ENCODE data around the gene HTR1E.
A peak's percentile ranks its signal among the peaks of the same experiment; 100 is the strongest.
"Not testable (repeated sequence)": the region's sequence is repeated elsewhere in the genome, so short reads cannot be mapped to it uniquely, and the experiment has no call there.

Gene HTR1E

DNA sequence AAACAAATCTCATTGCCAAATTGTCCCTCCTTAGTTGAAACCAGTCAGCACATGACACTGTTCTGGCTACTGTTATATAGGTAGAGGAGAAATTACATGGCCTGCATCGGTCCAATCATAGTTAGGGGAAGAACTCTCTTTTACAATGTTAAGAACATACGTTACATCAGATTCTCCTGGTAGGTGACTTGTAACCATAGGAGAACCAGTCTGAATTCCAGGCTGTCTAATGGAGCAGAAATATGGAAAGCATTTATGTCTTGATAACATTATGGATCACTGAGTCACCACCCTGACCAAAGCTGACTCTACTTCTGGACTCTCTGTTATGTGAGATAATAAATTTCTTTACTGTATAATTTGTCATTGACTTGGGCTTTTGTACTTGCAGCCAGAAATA lies 40.9 kb downstream of the HTR1E start:
- no peak for DNase-seq

DNA sequence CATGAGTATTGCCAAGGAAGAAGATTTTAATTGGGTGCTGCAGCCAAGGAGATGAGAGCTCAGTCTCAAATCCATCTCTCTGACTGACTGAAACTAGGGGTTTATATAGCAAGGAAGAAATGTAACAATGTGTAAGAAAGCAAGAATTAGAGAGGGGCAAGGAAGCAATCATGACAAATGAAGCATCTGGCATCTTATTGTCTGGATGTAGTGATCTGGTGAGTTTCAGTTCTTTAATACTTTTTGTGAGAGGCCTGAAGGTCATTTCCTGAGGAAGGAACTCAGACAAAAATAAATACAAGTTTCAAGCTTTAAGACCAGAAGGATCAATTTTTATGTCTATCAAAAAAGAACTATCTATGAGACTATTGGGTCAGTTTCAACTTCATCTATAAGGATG lies 64.2 kb downstream of the HTR1E start:
- no peak for DNase-seq

DNA sequence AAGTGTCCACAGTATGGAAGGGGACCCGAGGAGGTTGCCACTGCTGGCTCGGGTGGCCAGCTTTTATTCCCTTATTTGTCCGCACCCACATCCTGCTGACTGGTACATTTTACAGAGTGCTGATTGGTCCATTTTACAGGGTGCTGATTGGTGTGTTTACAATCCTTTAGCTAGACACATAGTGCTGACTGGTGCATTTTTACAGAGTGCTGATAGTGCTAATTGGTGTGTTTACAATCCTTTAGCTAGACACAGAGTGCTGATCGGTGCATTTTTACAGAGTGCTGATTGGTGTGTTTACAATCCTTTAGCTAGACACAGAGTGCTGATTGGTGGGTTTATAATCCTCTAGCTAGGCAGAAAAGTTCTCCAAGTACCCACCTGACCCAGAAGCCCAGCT lies 65.1 kb downstream of the HTR1E start:
- not testable (repeated sequence) for DNase-seq

GRCh38 chr6:87006541-87006940 lies 69.2 kb downstream of the HTR1E start:
- DNase-seq: not testable (repeated sequence)

DNA sequence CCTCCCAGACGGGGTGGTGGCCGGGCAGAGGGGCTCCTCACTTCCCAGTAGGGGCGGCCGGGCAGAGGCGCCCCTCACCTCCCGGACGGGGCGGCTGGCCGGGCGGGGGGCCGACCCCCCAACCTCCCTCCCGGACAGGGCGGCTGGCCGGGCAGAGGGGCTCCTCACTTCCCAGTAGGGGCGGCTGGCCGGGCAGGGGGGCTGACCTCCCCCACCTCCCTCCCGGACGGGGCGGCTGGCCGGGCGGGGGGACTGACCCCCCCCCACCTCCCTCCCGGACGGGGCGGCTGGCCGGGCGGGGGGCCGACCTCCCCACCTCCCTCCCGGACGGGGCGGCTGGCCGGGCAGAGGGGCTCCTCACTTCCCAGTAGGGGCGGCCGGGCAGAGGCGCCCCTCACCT lies 72.3 kb downstream of the HTR1E start:
- not testable (repeated sequence) for DNase-seq

- DNase-seq: no peak
These were observed 74.7 kb downstream of the HTR1E start for GRCh38 chr6:87012035-87012434.

- no peak for DNase-seq
These were observed 75.4 kb downstream of the HTR1E start for GRCh38 chr6:87012743-87013142.

DNA sequence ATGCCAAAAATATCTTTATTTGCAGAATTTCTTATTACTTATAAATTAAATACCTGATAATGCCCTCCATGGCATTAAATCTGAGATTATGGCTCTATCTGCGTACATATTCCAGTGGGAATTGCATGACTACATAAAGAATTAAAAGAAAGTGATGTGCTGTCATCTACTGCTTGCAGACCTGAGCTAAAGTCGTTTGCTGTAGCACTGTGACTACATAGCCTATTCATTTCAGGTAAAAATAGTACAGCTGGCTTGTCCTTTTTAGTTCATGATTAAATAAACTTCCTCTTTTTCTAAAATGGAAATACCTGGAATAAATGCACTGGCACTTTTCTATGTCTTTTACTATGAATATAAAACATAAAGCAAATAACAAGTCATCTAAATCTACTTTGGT lies 79.4 kb downstream of the HTR1E start:
- no peak for DNase-seq

DNA sequence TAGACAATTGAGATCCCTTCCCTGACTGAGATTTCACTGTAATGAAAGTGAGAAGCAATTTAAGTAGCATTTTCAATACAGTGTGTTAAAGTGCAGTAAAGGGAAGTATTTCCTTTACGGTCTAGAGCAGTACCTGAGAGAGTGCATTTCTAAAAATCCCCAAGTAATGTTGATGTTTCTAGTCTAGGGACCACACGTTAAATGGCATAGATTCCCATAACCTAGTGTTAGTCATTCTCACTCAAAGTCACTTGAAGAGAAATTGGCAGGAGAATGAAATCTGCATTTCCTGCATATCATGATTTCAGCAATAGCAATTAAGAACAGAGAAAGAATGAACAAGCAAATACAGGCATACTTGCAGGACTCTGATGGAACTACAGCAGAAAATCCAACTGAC lies 89.7 kb downstream of the HTR1E start:
- no peak for DNase-seq

DNA sequence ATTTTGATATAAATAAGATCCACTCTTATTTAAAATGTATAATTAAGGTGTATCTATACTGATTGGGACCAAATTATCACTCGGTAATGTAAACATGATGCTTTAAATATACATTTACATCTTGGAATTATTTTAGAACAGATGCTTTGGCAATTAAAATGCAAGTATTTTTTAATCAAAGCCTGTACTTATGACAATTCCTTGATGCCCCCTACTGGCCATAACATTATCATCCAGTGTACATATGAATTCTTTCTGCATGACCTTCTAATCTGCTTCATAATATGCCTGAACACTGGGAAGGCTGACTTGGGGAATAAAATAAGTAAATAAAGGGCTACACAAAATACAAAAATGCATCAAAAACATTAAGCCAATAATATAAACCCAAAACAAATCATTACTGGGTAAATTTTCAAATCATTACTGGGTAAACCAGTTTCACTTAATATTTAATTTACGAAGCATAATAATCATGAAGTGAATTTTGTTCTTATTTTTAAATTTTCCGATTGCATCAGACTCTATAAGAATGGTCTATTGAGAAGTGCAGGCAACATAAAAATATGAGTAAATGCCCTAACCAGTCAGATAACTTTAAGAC lies 92.5 kb downstream of the HTR1E start:
- peak; percentile 17 for DNase-seq

DNA sequence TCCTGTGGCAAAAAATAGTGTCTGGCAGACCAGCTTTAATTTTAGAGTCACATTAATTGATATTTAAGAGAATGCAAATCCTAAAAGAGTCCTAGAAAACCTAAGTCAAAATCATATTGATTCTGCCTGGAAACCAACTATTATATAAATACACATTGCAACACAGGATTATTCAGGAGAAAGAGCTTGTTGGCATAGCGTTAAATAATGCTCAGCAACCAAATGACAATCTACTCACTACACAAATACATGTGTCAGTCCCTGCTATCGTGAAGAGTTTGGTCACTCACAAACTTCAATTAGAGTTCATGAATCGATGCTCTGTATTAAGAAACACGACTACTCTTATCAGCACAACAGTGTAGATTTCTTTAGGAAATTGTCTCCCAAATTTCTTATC lies 103.4 kb downstream of the HTR1E start:
- DNase-seq: no peak

- no peak for DNase-seq
These were observed 108.3 kb downstream of the HTR1E start for GRCh38 chr6:87045521-87046075.

DNA sequence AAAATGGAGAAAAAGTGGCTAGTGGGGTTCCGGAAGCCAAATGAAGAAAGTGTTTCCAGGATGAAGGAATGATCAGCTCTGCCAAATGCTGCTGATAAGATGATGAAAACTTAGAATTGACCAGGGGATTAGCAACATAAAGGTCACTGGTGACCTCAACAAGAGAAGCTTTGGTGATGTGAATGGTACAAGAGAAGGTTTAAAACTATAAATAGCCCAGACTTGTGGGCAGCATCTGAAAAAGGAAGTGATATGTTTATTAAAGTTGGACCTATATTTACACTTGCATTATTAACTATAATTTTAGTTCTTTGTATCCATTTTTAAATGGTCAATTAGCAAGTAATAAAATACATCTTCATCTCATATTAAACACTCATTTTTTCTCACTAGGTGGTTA lies 112.5 kb downstream of the HTR1E start:
- DNase-seq: no peak

- no peak for DNase-seq
These were observed 116.0 kb downstream of the HTR1E start for GRCh38 chr6:87053312-87053711.

GRCh38 chr6:87054143-87054833 lies 117.0 kb downstream of the HTR1E start:
- no peak for DNase-seq

- DNase-seq: no peak
These were observed 122.6 kb downstream of the HTR1E start for GRCh38 chr6:87059943-87060342.

- DNase-seq: no peak
These were observed 127.8 kb downstream of the HTR1E start for GRCh38 chr6:87065117-87065516.

All from NCI-H1105 (cell line).